GM12878 (cell line): ENCODE data around the gene PCDHGA7. TPM values are rescaled to one million over a fixed set of nuclear protein-coding genes. Genes with fewer than 3 reads are reported as not detected.

ENCODE experiments used
- BACH1 ChIP-seq: fragments of 450-650 bp; IDR thresholded peaks from 2 replicates; pipeline ENCODE4 v1.6.1; 2017; ENCODE audit warnings: mild to moderate bottlenecking, borderline replicate concordance
- CEBPB ChIP-seq, 2 experiments: fragments of 150-350 bp in 1 of 2; IDR thresholded peaks; 2 replicates each; pipeline ENCODE4 v1.6.1; 2012 to 2014; ENCODE audit warnings: low read depth in 2 of 2, low read length in 2 of 2, borderline replicate concordance in 1 of 2, inconsistent platforms in 1 of 2
- PAX5 ChIP-seq: IDR thresholded peaks from 2 replicates; pipeline ENCODE4 v1.6.1; 2011; ENCODE audit warnings: low read depth, low read length, borderline replicate concordance
- ZNF207 ChIP-seq: fragments of 450-650 bp; IDR thresholded peaks from 2 replicates; pipeline ENCODE4 v1.6.1; 2014; ENCODE audit warnings: antibody characterized with exemption, mild to moderate bottlenecking, borderline replicate concordance
- polyA plus RNA-seq, 11 experiments: library from polyadenylated mRNA; depleted of rRNA in 4 of 11; unstranded in 6 of 11; stranded (reverse) in 5 of 11; fragments of >200 nt; fragmentation: Nextera tagmentation in 4 of 11; fragmentation: Illumina TruSeq in 1 of 11; extraction: Ambion mirVana in 4 of 11; extraction: Trizol in 1 of 11; gene quantifications; 1 replicate in 1 of 11; 2 replicates in 10 of 11; pipeline versions ENCODE4 v1.2.1 to v1.2.3, GENCODE V29; 2011 to 2016; ENCODE audit warnings: inconsistent platforms in 2 of 11, missing spikeins in 2 of 11, low read depth in 1 of 11
- total RNA-seq, 4 experiments: library from RNA; depleted of rRNA in 3 of 4; stranded (reverse); fragments of >200 nt in 3 of 4; fragmentation: Illumina TruSeq in 1 of 4; extraction: Trizol in 1 of 4; gene quantifications; 2 replicates each; pipeline versions ENCODE4 v1.2.1 to v1.2.3, GENCODE V29; 2013 to 2021
- TF ChIP-seq, protein P1 (sequence below): fragments of 450-650 bp; IDR thresholded peaks from 2 replicates; pipeline ENCODE4 v1.6.1; 2017; ENCODE audit warnings: borderline replicate concordance
- TF ChIP-seq, protein P2 (sequence below), 3 experiments: IDR thresholded peaks in 2 of 3; conservative IDR thresholded peaks in 1 of 3; 2 replicates each; pipeline ENCODE4 v1.5.1; 2011; ENCODE audit warnings: low read depth in 3 of 3, low read length in 3 of 3, mild to moderate bottlenecking in 3 of 3, control low read depth in 2 of 3, moderate library complexity in 2 of 3, inconsistent platforms in 1 of 3, mixed read lengths in 1 of 3; ENCODE audit not compliant: control insufficient read depth in 2 of 3, insufficient read depth in 1 of 3; ENCODE audit errors: extremely low read depth in 1 of 3

Gene PCDHGA7
- total and polyA plus RNA-seq, 10 of the 15 experiments (the other 5 are each of a cell fraction or from before 2014, with no cell fraction given) = 0.01 to 0.18 (median 0.08) TPM; not detected in 3

DNA sequence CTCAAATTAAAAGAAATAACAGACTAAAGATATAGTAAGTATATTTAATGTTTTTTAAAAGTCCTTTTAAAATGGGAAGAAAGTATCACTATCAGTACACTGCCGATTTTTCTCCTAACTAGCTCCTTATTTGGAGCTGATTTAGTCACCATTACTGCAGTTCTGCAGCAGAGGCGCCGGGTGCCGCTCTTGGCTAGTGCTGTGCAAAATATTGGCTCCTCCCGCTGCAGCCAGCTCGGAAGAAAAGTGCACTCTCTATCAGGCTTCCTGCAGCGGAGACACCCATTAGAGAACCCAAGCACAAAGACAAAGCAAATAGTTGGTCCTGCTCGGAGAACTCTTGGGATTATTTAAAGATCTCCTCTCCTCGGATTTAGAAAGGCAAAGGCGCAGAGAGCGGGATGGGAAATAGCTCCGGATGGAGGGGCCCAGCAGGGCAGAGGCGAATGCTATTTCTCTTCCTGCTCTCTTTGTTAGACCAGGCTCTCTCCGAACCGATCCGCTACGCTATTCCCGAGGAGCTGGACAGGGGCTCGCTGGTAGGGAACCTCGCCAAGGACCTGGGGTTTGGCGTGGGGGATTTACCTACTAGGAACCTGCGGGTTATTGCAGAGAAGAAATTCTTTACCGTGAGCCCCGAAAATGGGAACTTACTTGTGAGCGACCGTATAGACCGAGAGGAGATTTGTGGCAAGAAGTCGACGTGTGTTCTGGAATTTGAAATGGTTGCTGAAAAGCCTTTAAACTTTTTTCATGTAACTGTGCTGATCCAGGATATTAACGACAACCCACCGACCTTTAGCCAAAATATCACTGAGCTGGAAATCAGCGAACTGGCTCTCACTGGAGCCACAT is 12.3 kb upstream of the PCDHGA7 start, which contains the start of gene PCDHGB3 (continued):
- TF ChIP-seq, protein P1, sequence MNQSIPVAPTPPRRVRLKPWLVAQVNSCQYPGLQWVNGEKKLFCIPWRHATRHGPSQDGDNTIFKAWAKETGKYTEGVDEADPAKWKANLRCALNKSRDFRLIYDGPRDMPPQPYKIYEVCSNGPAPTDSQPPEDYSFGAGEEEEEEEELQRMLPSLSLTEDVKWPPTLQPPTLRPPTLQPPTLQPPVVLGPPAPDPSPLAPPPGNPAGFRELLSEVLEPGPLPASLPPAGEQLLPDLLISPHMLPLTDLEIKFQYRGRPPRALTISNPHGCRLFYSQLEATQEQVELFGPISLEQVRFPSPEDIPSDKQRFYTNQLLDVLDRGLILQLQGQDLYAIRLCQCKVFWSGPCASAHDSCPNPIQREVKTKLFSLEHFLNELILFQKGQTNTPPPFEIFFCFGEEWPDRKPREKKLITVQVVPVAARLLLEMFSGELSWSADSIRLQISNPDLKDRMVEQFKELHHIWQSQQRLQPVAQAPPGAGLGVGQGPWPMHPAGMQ = no peak
- TF ChIP-seq BACH1 (no peak), ZNF207 (no peak), PAX5 (no peak), CEBPB (IDR thresholded peaks at IDR 0.05; ENCODE audit: borderline replicate concordance in 1 of 2, low read depth in 2 of 2, low read length in 2 of 2) (no peak)
- TF ChIP-seq, protein P2, sequence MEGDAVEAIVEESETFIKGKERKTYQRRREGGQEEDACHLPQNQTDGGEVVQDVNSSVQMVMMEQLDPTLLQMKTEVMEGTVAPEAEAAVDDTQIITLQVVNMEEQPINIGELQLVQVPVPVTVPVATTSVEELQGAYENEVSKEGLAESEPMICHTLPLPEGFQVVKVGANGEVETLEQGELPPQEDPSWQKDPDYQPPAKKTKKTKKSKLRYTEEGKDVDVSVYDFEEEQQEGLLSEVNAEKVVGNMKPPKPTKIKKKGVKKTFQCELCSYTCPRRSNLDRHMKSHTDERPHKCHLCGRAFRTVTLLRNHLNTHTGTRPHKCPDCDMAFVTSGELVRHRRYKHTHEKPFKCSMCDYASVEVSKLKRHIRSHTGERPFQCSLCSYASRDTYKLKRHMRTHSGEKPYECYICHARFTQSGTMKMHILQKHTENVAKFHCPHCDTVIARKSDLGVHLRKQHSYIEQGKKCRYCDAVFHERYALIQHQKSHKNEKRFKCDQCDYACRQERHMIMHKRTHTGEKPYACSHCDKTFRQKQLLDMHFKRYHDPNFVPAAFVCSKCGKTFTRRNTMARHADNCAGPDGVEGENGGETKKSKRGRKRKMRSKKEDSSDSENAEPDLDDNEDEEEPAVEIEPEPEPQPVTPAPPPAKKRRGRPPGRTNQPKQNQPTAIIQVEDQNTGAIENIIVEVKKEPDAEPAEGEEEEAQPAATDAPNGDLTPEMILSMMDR (IDR thresholded peaks at IDR 0.05 in 2 of 3, conservative IDR thresholded peaks at IDR 0.05 in 1 of 3; ENCODE audit: control insufficient read depth in 2 of 3, extremely low read depth in 1 of 3, insufficient read depth in 1 of 3, low read depth in 3 of 3, low read length in 3 of 3) = peak; percentile 38 to 72 (median 43)
